OCI-LY3 (cell line): ENCODE measurements around the gene BHLHE23.

Source experiments
- H2AFZ ChIP-seq: fragments of 200-600, 300-600 bp; shearing (Covaris generic); 2 replicates; pipeline ENCODE4 v1.6.0; 2014; ENCODE audit warnings: antibody characterized with exemption, low read depth, low read length
- H3K27ac ChIP-seq: fragments of 200-600, 300-600 bp; sonication (generic); 2 replicates; pipeline ENCODE4 v1.5.1; 2014; ENCODE audit warnings: mild to moderate bottlenecking, low read length, moderate library complexity, mixed read lengths
- H3K27me3 ChIP-seq: fragments of 200-600, 300-600 bp; sonication (generic); 2 replicates; pipeline ENCODE4 v1.6.1; 2014; ENCODE audit warnings: low read depth, low read length, mixed read lengths
- H3K36me3 ChIP-seq: fragments of 200-600, 300-600 bp; sonication (generic); replicated peaks from 2 replicates; pipeline ENCODE3; 2014; ENCODE audit warnings: low read depth, low read length, mixed read lengths
- H3K4me1 ChIP-seq: fragments of 300-600, 200-600 bp; sonication (generic); 2 replicates; pipeline ENCODE4 v1.6.1; 2014; ENCODE audit warnings: low read length, mixed read lengths
- H3K4me2 ChIP-seq: fragments of 200-600, 300-600 bp; sonication (generic); 2 replicates; pipeline ENCODE4 v1.6.1; 2014; ENCODE audit warnings: low read length, mixed read lengths
- H3K4me3 ChIP-seq: fragments of 300-600, 200-600 bp; sonication (generic); 2 replicates; pipeline ENCODE4 v1.5.1; 2014; ENCODE audit warnings: antibody characterized with exemption, mild to moderate bottlenecking, low read length, moderate library complexity
- H3K79me2 ChIP-seq: fragments of 300-600, 200-600 bp; shearing (Covaris generic); 2 replicates; pipeline ENCODE4 v1.6.1; 2014; ENCODE audit warnings: mild to moderate bottlenecking, low read length, mixed read lengths
- H3K9ac ChIP-seq: fragments of 300-600, 200-600 bp; shearing (Covaris generic); 2 replicates; pipeline ENCODE4 v1.6.0; 2014; ENCODE audit warnings: mild to moderate bottlenecking, low read length, moderate library complexity
- H3K9me3 ChIP-seq: fragments of 200-600, 300-600 bp; shearing (Covaris generic); 2 replicates; pipeline ENCODE4 v1.6.1; 2014; ENCODE audit warnings: low read length, mixed read lengths; ENCODE audit not compliant: insufficient read depth
- H4K20me1 ChIP-seq: fragments of 200-600, 300-600 bp; sonication (generic); 2 replicates; pipeline ENCODE4 v1.6.1; 2016; ENCODE audit warnings: low read length, mixed read lengths; ENCODE audit not compliant: insufficient read depth
- EZH2phosphoT487 ChIP-seq: fragments of 200-600 bp; shearing (Covaris generic); IDR thresholded peaks from 2 replicates; pipeline ENCODE4 v1.6.1; 2018; ENCODE audit warnings: antibody characterized with exemption, mixed run types, low read depth
- TF ChIP-seq, protein P1 (sequence below): fragments of 200-600, 300-600 bp; sonication (generic); IDR thresholded peaks from 2 replicates; pipeline ENCODE4 v1.5.1; 2014; ENCODE audit warnings: antibody characterized with exemption, low read length, low read depth

Gene BHLHE23

DNA sequence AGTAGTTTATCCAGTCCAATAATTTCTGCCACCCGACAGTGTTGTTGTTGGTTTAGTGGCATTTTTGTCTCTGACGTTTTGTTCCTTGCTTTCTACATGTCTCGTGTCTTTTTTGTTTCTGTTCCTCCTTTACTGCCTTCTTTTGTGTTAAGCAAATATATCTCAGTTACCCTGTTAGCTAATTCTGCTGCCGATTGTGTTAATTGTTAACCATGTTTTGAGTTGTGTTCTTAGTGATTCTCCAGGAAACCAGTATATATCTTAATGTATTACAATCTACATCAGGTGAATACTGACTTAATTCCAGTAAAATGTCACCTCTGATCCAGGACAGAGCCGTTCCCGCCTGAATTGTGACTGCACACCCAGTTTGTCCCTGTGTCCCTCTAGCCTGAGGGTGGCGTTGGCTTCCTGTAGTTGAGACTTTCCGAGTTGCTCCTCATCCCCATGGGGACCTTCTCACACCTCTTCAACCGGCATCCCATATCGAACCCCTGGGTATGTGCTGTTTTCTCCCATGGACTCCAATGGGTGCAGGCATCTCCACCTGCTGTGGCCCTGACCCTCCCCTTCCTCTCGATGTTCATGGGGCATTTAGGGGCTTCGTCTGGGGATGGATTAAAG is 35.8 kb upstream of the BHLHE23 start:
- Histone ChIP-seq H3K27ac (peak overlapping the region; percentile 51), H3K4me1 (peaks cover 18% of the 10 kb centered on the region), H4K20me1 (no peaks in the 10 kb centered on the region), H3K4me3 (peak overlapping the region; percentile 13), H3K36me3 (no peaks in the 10 kb centered on the region), H3K27me3 (peaks cover 13% of the 10 kb centered on the region), H3K4me2 (peak overlapping the region; percentile 82), H3K79me2 (no peaks in the 10 kb centered on the region), H3K9ac (no peak overlapping the region), H2AFZ (peak overlapping the region; percentile 49; the same call in 1 of the 2 replicates), H3K9me3 (no peaks in the 10 kb centered on the region)
- TF ChIP-seq, protein P1, sequence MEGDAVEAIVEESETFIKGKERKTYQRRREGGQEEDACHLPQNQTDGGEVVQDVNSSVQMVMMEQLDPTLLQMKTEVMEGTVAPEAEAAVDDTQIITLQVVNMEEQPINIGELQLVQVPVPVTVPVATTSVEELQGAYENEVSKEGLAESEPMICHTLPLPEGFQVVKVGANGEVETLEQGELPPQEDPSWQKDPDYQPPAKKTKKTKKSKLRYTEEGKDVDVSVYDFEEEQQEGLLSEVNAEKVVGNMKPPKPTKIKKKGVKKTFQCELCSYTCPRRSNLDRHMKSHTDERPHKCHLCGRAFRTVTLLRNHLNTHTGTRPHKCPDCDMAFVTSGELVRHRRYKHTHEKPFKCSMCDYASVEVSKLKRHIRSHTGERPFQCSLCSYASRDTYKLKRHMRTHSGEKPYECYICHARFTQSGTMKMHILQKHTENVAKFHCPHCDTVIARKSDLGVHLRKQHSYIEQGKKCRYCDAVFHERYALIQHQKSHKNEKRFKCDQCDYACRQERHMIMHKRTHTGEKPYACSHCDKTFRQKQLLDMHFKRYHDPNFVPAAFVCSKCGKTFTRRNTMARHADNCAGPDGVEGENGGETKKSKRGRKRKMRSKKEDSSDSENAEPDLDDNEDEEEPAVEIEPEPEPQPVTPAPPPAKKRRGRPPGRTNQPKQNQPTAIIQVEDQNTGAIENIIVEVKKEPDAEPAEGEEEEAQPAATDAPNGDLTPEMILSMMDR, result peak; percentile 27
- TF ChIP-seq EZH2phosphoT487, result no peak

DNA sequence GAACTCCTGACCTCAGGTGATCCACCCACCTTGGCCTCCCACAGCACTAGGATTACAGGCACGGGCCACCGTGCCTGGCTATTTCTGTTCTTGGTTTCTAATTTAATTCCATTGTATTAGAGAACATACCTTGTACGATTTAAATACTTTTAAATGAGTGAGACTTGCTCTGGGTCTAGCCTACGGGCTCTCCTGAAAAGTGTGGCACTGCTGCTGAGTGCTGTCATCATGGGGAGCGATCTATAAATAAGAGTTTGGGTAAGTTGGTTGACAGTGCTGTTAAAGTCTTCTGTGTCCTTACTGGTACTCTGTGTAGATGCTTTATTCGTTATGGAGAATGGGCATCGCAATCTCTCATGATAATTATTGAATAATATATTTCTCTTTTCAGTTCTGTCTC is 35.0 kb upstream of the BHLHE23 start:
- Histone ChIP-seq H3K9ac (no peak overlapping the region), H3K9me3 (no peaks in the 10 kb centered on the region), H3K4me3 (no peak overlapping the region), H3K27me3 (peaks cover 13% of the 10 kb centered on the region), H3K4me2 (peak overlapping the region; percentile 82; the same call in 1 of the 2 replicates), H3K27ac (no peak overlapping the region), H3K4me1 (peaks cover 18% of the 10 kb centered on the region), H3K36me3 (no peaks in the 10 kb centered on the region), H4K20me1 (no peaks in the 10 kb centered on the region), H3K79me2 (no peaks in the 10 kb centered on the region), H2AFZ (no peak overlapping the region)
- no peak for TF ChIP-seq EZH2phosphoT487
- TF ChIP-seq, protein P1, result no peak

DNA sequence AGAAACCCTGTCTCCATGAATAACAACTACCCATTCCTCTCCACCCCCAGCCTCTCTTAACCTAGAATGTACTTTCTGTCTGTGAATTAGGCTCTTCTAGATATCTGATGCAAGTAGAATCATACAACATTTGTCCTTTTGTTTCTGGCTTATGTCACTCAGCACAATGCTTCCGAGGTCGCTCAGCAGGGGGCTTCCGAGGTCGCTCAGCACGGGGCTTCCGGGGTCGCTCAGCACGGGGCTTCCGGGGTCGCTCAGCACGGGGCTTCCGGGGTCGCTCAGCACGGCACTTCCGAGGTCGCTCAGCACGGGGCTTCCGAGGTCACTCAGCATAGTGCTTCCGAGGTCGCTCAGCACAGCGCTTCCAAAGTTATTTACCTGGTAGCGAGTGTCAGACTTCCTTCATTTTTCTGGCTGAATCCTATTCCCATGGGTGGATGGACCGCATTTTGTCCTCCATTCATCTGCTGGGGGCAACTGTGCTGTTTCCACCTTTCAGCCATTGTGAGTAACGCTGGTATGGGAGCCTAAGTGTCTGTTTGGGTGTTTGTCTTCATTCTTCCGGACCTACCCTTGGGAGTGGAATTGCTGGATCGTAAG is 31.0 kb upstream of the BHLHE23 start:
- H3K27me3 ChIP-seq, result peaks cover 13% of the 10 kb centered on the region
- no peak overlapping the region for H3K4me2 ChIP-seq
- H3K36me3 ChIP-seq, result no peaks in the 10 kb centered on the region
- H3K4me1 ChIP-seq, result peaks cover 14% of the 10 kb centered on the region
- H3K27ac ChIP-seq, result no peak overlapping the region
- H4K20me1 ChIP-seq, result no peaks in the 10 kb centered on the region
- H3K79me2 ChIP-seq, result no peaks in the 10 kb centered on the region
- no peak overlapping the region for H3K9ac ChIP-seq
- H3K9me3 ChIP-seq, result no peaks in the 10 kb centered on the region
- no peak overlapping the region for H2AFZ ChIP-seq
- H3K4me3 ChIP-seq, result no peak overlapping the region
- no peak for TF ChIP-seq EZH2phosphoT487
- TF ChIP-seq, protein P1, result no peak

DNA sequence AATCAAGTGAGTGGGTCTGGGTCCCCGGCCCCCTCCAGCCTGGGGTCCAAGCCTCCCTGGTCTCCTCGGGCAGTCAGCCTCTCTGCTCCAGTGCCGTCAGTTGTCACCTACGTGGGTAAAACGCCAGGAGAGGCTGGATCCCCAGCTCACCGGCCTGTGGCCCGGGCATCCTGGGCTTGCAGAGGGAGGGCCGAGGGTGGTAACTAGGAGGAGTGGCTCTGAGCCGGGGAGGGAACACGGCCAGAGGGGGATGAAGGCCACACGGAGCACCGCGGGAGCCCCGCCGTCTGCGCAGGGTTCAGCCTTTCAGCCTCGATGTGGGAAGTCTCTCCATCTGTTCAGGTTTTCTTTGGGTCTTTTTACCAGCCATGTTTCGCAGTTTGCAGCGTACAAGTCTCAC is 29.5 kb upstream of the BHLHE23 start:
- H3K4me2 ChIP-seq, result no peak overlapping the region
- H2AFZ ChIP-seq, result no peak overlapping the region
- peaks cover 13% of the 10 kb centered on the region for H3K27me3 ChIP-seq

More for the DNA sequence above, 29.5 kb upstream of the BHLHE23 start:
- Histone ChIP-seq H3K9ac (no peak overlapping the region), H4K20me1 (no peaks in the 10 kb centered on the region), H3K4me3 (no peak overlapping the region), H3K36me3 (no peaks in the 10 kb centered on the region), H3K27ac (no peak overlapping the region), H3K9me3 (no peaks in the 10 kb centered on the region), H3K4me1 (0 out of 2 replicates have a peak, but pooled peaks cover 3% of the 10 kb centered on the region), H3K79me2 (no peaks in the 10 kb centered on the region)
- TF ChIP-seq, protein P1, result no peak
- TF ChIP-seq EZH2phosphoT487, result no peak
